PC-3 (cell line): Measurements from ENCODE around the gene MIPEP. TPM values are rescaled to one million over a fixed set of nuclear protein-coding genes. Genes with fewer than 3 reads are reported as not detected.

ENCODE experiments used
- ATAC-seq: fragments of 200-7000 bp; cut with Tn5 transposase; 2 replicates; pipeline ENCODE4 v1.9.1; 2020; ENCODE audit warnings: mild to moderate bottlenecking, moderate library complexity
- BruUV-seq: library from RNA; stranded (reverse); fragments of 400-500 nt; replicated peaks from 2 replicates; lab custom pipeline; 2021; lab: Mats Ljungman, UMichigan
- CTCF ChIA-PET: fragments of 300-600 bp; sonication (Branson Sonifier 250); formaldehyde crosslinking; loops from one replicate; lab custom pipeline; 2022; ENCODE audit warnings: antibody characterized with exemption; lab: Charles Lee
- POLR2A ChIA-PET: fragments of 300-600 bp; sonication (Branson Sonifier 250); formaldehyde crosslinking; loops from one replicate; lab custom pipeline; 2022; ENCODE audit warnings: antibody characterized with exemption; ENCODE audit not compliant: unreplicated experiment; lab: Charles Lee
- DNase-seq: peaks from one replicate; pipeline ENCODE4 v3.0.0-alpha.2; 2015
- H2AFZ ChIP-seq: fragments of 300-600 bp; sonication (generic); 2 replicates; pipeline ENCODE4 v1.6.0; 2016; ENCODE audit warnings: antibody characterized with exemption, low read length
- H3F3A ChIP-seq: fragments of 300-600 bp; sonication (generic); one replicate; pipeline ENCODE4 v1.6.0; 2017; ENCODE audit warnings: antibody characterized with exemption, low read length, control low read depth, mild to moderate bottlenecking; ENCODE audit not compliant: unreplicated experiment
- H3K27ac ChIP-seq: fragments of 300-600 bp; sonication (generic); 2 replicates; pipeline ENCODE4 v1.5.1; 2016; ENCODE audit warnings: mild to moderate bottlenecking, low read length
- H3K27me3 ChIP-seq: fragments of 300-600 bp; sonication (generic); 2 replicates; pipeline ENCODE4 v1.6.1; 2016; ENCODE audit warnings: low read length, mixed read lengths
- H3K36me3 ChIP-seq: fragments of 300-600 bp; sonication (generic); 2 replicates; pipeline ENCODE4 v1.6.1; 2016; ENCODE audit warnings: low read depth, mixed run types, low read length, mixed read lengths
- H3K4me1 ChIP-seq: fragments of 300-600 bp; sonication (generic); 2 replicates; pipeline ENCODE4 v1.5.1; 2016; ENCODE audit warnings: low read length; ENCODE audit not compliant: insufficient read depth
- H3K4me2 ChIP-seq: fragments of 300-600 bp; sonication (generic); 2 replicates; pipeline ENCODE4 v1.6.0; 2016; ENCODE audit warnings: low read length
- H3K4me3 ChIP-seq: fragments of 300-600 bp; sonication (generic); 2 replicates; pipeline ENCODE4 v1.5.1; 2016; ENCODE audit warnings: mild to moderate bottlenecking, low read length, mixed read lengths
- H3K79me2 ChIP-seq: fragments of 300-600 bp; sonication (generic); 2 replicates; pipeline ENCODE4 v1.6.1; 2017; ENCODE audit warnings: low read length, mixed read lengths
- H3K9ac ChIP-seq: fragments of 300-600 bp; sonication (generic); 2 replicates; pipeline ENCODE4 v1.6.0; 2016; ENCODE audit warnings: mild to moderate bottlenecking, low read length
- H3K9me2 ChIP-seq: fragments of 300-600 bp; sonication (generic); replicated peaks from 2 replicates; pipeline ENCODE4 v1.6.1; 2016; ENCODE audit warnings: mixed run types, low read length, mixed read lengths
- H3K9me3 ChIP-seq: fragments of 300-600 bp; sonication (generic); 2 replicates; pipeline ENCODE4 v1.6.1; 2016; ENCODE audit warnings: low read length, mixed read lengths
- H4K20me1 ChIP-seq: fragments of 300-600 bp; sonication (generic); 2 replicates; pipeline ENCODE4 v1.6.1; 2016; ENCODE audit warnings: low read length, mixed read lengths
- EZH2 ChIP-seq: fragments of 300-600 bp; sonication (generic); IDR thresholded peaks from one replicate; pipeline ENCODE4 v1.6.1; 2017; ENCODE audit warnings: antibody characterized with exemption, mild to moderate bottlenecking, low read length; ENCODE audit not compliant: unreplicated experiment
- EZH2phosphoT487 ChIP-seq: fragments of 300-600 bp; sonication (generic); IDR thresholded peaks from 2 replicates; pipeline ENCODE4 v1.6.1; 2018; ENCODE audit warnings: mild to moderate bottlenecking, antibody characterized with exemption, low read length, borderline replicate concordance
- intact Hi-C: fragments of 100-400 bp; cut with micrococcal nuclease; formaldehyde crosslinking; loops from 2 replicates; pipeline ENCODE4 v1.9.0; 2023
- total RNA-seq: library from RNA; depleted of rRNA; stranded (reverse); fragments of >200 nt; gene quantifications from 2 replicates; pipeline ENCODE4 v1.2.3, GENCODE V29; 2014
- TF ChIP-seq, protein P1 (sequence below): fragments of 300-600 bp; sonication (generic); conservative IDR thresholded peaks from 2 replicates; pipeline ENCODE4 v1.5.1; 2017; ENCODE audit warnings: antibody characterized with exemption, low read depth, mild to moderate bottlenecking, low read length

The MIPEP gene
- total RNA-seq, 1 experiment from 2014 or later: 30.5 TPM

DNA sequence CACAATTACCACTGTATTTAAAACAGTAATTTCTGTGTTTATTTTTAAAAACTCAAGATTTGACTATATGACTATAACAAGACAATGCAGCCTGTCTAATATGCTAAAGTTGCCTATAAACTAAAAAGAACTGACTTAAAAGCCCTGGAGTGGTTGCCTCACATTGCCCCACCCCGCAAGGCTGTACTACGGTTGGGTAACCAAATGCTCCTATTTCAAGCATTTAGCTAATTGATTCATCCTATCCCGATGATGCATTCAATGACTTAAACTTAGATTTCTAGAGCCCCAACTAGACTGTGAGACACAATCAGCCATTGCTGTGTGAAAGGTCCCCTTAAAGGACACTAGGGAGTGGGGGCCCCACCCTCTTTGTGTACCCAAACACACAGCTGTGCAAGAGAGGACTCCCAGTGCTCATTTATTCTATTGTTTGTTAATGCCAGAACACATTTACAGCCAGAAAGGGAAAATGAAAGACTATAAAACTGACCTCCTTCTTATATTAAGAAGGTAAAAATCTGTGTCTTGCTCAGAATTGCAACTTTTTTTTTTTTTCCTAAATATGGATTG is 66.9 kb downstream of the MIPEP start:
- DNase-seq (no peak), ATAC-seq (no peak)
- TF ChIP-seq EZH2 (no peak), EZH2phosphoT487 (no peak)
- TF ChIP-seq, protein P1, sequence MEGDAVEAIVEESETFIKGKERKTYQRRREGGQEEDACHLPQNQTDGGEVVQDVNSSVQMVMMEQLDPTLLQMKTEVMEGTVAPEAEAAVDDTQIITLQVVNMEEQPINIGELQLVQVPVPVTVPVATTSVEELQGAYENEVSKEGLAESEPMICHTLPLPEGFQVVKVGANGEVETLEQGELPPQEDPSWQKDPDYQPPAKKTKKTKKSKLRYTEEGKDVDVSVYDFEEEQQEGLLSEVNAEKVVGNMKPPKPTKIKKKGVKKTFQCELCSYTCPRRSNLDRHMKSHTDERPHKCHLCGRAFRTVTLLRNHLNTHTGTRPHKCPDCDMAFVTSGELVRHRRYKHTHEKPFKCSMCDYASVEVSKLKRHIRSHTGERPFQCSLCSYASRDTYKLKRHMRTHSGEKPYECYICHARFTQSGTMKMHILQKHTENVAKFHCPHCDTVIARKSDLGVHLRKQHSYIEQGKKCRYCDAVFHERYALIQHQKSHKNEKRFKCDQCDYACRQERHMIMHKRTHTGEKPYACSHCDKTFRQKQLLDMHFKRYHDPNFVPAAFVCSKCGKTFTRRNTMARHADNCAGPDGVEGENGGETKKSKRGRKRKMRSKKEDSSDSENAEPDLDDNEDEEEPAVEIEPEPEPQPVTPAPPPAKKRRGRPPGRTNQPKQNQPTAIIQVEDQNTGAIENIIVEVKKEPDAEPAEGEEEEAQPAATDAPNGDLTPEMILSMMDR: no peak
- ChIA-PET POLR2A (no interaction called here), CTCF (no interaction called here)
- Histone ChIP-seq H3K79me2 (no peaks in the 10 kb centered on the region), H3K4me3 (no peak overlapping the region), H3K9me3 (no peaks in the 10 kb centered on the region), H3K9ac (no peak overlapping the region), H4K20me1 (no peaks in the 10 kb centered on the region), H3K9me2 (no peaks in the 10 kb centered on the region), H3K4me2 (no peak overlapping the region), H3F3A (no peaks in the 10 kb centered on the region), H3K4me1 (no peaks in the 10 kb centered on the region), H3K27ac (no peak overlapping the region), H2AFZ (no peak overlapping the region), H3K27me3 (no peaks in the 10 kb centered on the region), H3K36me3 (peaks cover 1% of the 10 kb centered on the region; the same call in 1 of the 2 replicates)
- intact Hi-C loops: no loop called here
- no TSS peak for BruUV-seq

DNA sequence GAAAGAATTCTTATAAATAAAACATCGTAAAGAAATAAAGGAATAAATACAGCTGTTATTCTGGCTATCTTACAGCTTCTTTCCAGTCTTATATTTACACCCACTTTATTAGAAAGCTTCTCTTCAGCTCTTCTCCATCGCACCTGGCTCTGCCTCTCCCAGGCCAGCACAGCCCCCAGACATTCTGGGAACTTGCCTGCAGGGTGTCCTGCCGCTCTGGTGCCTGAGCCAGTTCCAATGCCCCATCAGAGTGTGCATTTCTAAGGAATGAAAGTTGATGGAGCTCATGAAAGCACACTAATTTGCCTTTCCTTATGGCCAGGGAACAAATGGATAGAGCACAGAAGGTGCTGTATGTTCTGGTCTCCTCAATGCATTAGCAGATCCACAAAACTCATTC is 68.7 kb downstream of the MIPEP start:
- no peak for ATAC-seq
- no peaks in the 10 kb centered on the region for H3K9me3 ChIP-seq
- ChIA-PET CTCF (no interaction called here), POLR2A (no interaction called here)
- H3K4me3 ChIP-seq: no peak overlapping the region
- no peaks in the 10 kb centered on the region for H3F3A ChIP-seq
- no peak overlapping the region for H3K4me2 ChIP-seq
- H3K36me3 ChIP-seq: no peaks in the 10 kb centered on the region; the same call in 1 of the 2 replicates
- no peaks in the 10 kb centered on the region for H3K9me2 ChIP-seq
- H3K27ac ChIP-seq: no peak overlapping the region
- H2AFZ ChIP-seq: no peak overlapping the region
- no peaks in the 10 kb centered on the region for H3K4me1 ChIP-seq
- H3K79me2 ChIP-seq: no peaks in the 10 kb centered on the region
- intact Hi-C loops: no loop called here
- no peak for DNase-seq
- no TSS peak for BruUV-seq
- TF ChIP-seq, protein P1: no peak
- no peak for TF ChIP-seq EZH2
- TF ChIP-seq EZH2phosphoT487: no peak
- H3K9ac ChIP-seq: no peak overlapping the region
- H4K20me1 ChIP-seq: no peaks in the 10 kb centered on the region
- no peaks in the 10 kb centered on the region for H3K27me3 ChIP-seq

DNA sequence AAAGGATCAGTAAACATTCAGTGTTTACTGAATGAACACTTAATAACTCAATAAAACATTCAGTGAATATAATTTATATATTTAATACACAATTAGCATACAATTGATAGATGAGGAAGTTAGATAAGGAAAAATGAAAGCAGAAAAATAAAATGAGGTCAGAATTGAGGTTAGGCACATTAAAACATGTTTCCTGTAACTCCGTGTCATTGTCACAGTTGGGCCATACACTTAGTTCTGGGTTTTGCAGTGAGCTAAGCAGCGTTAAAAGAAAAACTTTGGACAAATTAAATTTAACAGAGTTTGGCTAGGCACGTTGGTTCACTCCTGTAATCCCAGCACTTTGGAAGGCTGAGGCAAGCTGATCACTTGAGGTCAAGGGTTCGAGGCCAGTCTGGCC is 71.4 kb downstream of the MIPEP start:
- Histone ChIP-seq H3K79me2 (no peaks in the 10 kb centered on the region), H3K4me1 (no peaks in the 10 kb centered on the region), H3F3A (no peaks in the 10 kb centered on the region), H2AFZ (no peak overlapping the region), H3K9me2 (no peaks in the 10 kb centered on the region), H3K27ac (no peak overlapping the region), H3K36me3 (no peaks in the 10 kb centered on the region), H4K20me1 (no peaks in the 10 kb centered on the region), H3K4me2 (no peak overlapping the region), H3K4me3 (no peak overlapping the region), H3K9me3 (no peaks in the 10 kb centered on the region), H3K9ac (no peak overlapping the region), H3K27me3 (no peaks in the 10 kb centered on the region)
- ATAC-seq (no peak), DNase-seq (no peak)
- intact Hi-C loops: no loop called here
- CTCF ChIA-PET: no interaction called here
- no peak for TF ChIP-seq EZH2
- TF ChIP-seq, protein P1: no peak
- TF ChIP-seq EZH2phosphoT487: no peak
- POLR2A ChIA-PET: no interaction called here
- no TSS peak for BruUV-seq
